B cell (primary cell): ENCODE results near the gene ZNF831.

Experiments
- EZH2 ChIP-seq: IDR thresholded peaks from 2 replicates; pipeline ENCODE4 v1.6.1; 2012; ENCODE audit warnings: borderline replicate concordance, low read depth, mild to moderate bottlenecking, moderate library complexity, low read length; ENCODE audit not compliant: insufficient read depth, poor library complexity, severe bottlenecking
- TF ChIP-seq, protein P1 (sequence below): fragments of 200-600 bp; IDR thresholded peaks from one replicate; pipeline ENCODE4 v1.8.0; 2022; ENCODE audit warnings: antibody characterized with exemption, mild to moderate bottlenecking

DNA sequence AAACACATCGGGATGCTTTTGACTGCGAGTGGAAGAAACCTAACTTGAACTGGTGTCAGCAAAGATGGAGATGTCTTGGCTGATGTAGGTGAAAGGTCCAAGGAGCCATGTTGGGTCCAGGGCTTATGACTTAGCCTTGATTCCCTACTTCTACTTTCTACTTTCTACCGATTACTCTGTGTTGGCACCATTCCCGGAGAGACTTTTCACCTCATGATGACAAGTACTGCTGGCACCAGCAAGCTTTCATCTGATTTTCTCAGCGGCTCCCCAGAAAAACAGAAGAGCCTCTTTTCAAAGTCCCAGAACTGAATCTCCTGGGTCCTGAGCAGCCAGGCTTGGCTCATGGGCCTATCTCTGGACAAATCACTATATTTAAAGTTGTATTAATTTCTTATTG is 131.9 kb downstream of the ZNF831 start:
- TF ChIP-seq, protein P1, sequence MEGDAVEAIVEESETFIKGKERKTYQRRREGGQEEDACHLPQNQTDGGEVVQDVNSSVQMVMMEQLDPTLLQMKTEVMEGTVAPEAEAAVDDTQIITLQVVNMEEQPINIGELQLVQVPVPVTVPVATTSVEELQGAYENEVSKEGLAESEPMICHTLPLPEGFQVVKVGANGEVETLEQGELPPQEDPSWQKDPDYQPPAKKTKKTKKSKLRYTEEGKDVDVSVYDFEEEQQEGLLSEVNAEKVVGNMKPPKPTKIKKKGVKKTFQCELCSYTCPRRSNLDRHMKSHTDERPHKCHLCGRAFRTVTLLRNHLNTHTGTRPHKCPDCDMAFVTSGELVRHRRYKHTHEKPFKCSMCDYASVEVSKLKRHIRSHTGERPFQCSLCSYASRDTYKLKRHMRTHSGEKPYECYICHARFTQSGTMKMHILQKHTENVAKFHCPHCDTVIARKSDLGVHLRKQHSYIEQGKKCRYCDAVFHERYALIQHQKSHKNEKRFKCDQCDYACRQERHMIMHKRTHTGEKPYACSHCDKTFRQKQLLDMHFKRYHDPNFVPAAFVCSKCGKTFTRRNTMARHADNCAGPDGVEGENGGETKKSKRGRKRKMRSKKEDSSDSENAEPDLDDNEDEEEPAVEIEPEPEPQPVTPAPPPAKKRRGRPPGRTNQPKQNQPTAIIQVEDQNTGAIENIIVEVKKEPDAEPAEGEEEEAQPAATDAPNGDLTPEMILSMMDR: no peak
- no peak for TF ChIP-seq EZH2
